Fibroblast of upper back skin (primary cell): ENCODE data around the gene PTCH2.
"Not testable (repeated sequence)": the region's sequence is repeated elsewhere in the genome, so short reads cannot be mapped to it uniquely, and the experiment has no call there.

Source experiments
- DNase-seq: peaks from one replicate; pipeline ENCODE4 v3.0.0-alpha.2; 2013

The PTCH2 gene

GRCh38 chr1:44842862-44843655 is at the start of gene PTCH2:
TSS of gene PTCH2 (minus strand) at chr1:44843253. CDS start at chr1:44842932, 321 bp downstream.
- peak; percentile 77 for DNase-seq

GRCh38 chr1:44890007-44890406 is 47.0 kb upstream of the PTCH2 start:
- no peak for DNase-seq

- no peak for DNase-seq
Measured at GRCh38 chr1:44885406-44885805, 42.4 kb upstream of the PTCH2 start.

- DNase-seq: no peak
Measured at GRCh38 chr1:44884746-44885145, 41.7 kb upstream of the PTCH2 start.

GRCh38 chr1:44881011-44881632 is 38.1 kb upstream of the PTCH2 start:
- peak; percentile 43 for DNase-seq

- no peak for DNase-seq
Measured at GRCh38 chr1:44874155-44874554, 31.1 kb upstream of the PTCH2 start.

GRCh38 chr1:44870096-44870495 is 27.0 kb upstream of the PTCH2 start:
- DNase-seq: no peak

- no peak for DNase-seq
Measured at GRCh38 chr1:44867801-44868200, 24.7 kb upstream of the PTCH2 start.

- peak; percentile 21 for DNase-seq
Measured at GRCh38 chr1:44862829-44863401, 19.9 kb upstream of the PTCH2 start.

GRCh38 chr1:44860891-44861425 is 17.9 kb upstream of the PTCH2 start:
- no peak for DNase-seq

- DNase-seq: no peak
Measured at GRCh38 chr1:44860331-44860730, 17.3 kb upstream of the PTCH2 start.

- no peak for DNase-seq
Measured at GRCh38 chr1:44857446-44857845, 14.4 kb upstream of the PTCH2 start.

GRCh38 chr1:44855742-44856141 is 12.7 kb upstream of the PTCH2 start:
- no peak for DNase-seq

GRCh38 chr1:44854970-44855369 is 11.9 kb upstream of the PTCH2 start:
- DNase-seq: no peak

- no peak for DNase-seq
Measured at GRCh38 chr1:44853201-44853600, 10.1 kb upstream of the PTCH2 start.

- no peak for DNase-seq
Measured at GRCh38 chr1:44851308-44851707, 8.3 kb upstream of the PTCH2 start.

- DNase-seq: no peak
Measured at GRCh38 chr1:44849575-44850132, 6.6 kb upstream of the PTCH2 start.

GRCh38 chr1:44848456-44849181 is 5.6 kb upstream of the PTCH2 start:
- no peak for DNase-seq

- DNase-seq: no peak
Measured at GRCh38 chr1:44847845-44848244, 4.8 kb upstream of the PTCH2 start.

GRCh38 chr1:44846985-44847384 is 3.9 kb upstream of the PTCH2 start:
- DNase-seq: no peak

GRCh38 chr1:44842486-44842861 is 579 bp downstream of the PTCH2 start:
- no peak for DNase-seq

- DNase-seq: peak; percentile 52
Measured at GRCh38 chr1:44839576-44839975, 3.5 kb downstream of the PTCH2 start.

GRCh38 chr1:44838294-44838693 is 4.8 kb downstream of the PTCH2 start:
- DNase-seq: not testable (repeated sequence)
